Measurements from ENCODE around the gene ZNF593.

ZNF593 gene

DNA sequence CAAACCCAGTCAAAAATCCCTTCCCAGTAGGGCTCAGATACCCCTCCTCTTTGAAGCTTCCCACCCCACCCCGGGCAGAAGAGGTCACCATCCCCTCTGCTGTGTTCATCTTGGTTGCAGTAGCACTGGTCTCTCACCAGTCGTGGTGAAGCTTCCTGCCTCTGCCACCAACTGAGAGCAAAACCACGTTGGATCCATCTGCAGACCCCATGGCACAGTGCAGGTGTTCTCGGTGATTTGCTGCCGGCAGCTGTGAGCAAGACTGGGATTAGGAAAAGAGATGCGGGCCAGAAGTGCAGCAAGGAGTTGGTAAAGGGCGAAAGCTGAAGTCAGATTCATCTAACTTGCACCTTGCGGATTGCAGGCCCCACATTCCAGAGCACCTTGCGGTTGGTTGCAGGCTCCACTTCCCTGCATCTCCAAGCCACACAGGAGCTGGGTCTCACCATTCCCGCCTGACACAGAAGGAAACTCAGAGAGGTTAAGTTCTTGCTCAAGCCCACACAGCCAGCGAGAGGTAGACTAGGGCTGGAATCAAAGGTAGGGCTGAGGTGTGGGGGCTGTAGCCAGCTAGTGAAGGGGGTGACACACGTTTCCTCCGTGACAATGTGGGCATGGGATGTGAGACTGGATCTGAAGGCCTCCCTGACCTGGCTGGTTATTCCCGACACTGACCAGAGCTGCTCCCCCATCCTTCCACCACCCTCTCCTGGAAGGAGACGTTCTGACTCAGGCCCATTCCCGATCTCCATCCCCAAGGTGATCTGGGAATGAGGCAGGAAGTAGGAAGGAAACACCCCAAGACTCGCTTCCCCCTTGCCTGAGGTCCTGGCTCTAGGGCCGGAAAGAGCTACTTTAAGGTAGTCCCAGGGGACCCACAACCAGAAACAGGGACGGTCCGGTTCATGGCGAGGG is 14.1 kb upstream of the ZNF593 start:
- TF ChIP-seq, protein P1, sequence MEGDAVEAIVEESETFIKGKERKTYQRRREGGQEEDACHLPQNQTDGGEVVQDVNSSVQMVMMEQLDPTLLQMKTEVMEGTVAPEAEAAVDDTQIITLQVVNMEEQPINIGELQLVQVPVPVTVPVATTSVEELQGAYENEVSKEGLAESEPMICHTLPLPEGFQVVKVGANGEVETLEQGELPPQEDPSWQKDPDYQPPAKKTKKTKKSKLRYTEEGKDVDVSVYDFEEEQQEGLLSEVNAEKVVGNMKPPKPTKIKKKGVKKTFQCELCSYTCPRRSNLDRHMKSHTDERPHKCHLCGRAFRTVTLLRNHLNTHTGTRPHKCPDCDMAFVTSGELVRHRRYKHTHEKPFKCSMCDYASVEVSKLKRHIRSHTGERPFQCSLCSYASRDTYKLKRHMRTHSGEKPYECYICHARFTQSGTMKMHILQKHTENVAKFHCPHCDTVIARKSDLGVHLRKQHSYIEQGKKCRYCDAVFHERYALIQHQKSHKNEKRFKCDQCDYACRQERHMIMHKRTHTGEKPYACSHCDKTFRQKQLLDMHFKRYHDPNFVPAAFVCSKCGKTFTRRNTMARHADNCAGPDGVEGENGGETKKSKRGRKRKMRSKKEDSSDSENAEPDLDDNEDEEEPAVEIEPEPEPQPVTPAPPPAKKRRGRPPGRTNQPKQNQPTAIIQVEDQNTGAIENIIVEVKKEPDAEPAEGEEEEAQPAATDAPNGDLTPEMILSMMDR (IDR thresholded peaks at IDR 0.05; ENCODE audit: insufficient read depth, low read length, missing control alignments), result no peak
- no peak for DNase-seq (ENCODE audit: low read depth, low spot score)
- POLR2A ChIA-PET, result no interaction called here
- H3K4me3 ChIP-seq (ENCODE audit: low read depth, low read length), result no peak overlapping the region
- CTCF ChIA-PET, result interaction anchor here (0.7 to 6.6 kb wide), 12 partner anchors 8 to 262 kb away, joined by 3 to 70 read pairs (median 7); partner anchors contain the start of genes CEP85 and ZNF593

DNA sequence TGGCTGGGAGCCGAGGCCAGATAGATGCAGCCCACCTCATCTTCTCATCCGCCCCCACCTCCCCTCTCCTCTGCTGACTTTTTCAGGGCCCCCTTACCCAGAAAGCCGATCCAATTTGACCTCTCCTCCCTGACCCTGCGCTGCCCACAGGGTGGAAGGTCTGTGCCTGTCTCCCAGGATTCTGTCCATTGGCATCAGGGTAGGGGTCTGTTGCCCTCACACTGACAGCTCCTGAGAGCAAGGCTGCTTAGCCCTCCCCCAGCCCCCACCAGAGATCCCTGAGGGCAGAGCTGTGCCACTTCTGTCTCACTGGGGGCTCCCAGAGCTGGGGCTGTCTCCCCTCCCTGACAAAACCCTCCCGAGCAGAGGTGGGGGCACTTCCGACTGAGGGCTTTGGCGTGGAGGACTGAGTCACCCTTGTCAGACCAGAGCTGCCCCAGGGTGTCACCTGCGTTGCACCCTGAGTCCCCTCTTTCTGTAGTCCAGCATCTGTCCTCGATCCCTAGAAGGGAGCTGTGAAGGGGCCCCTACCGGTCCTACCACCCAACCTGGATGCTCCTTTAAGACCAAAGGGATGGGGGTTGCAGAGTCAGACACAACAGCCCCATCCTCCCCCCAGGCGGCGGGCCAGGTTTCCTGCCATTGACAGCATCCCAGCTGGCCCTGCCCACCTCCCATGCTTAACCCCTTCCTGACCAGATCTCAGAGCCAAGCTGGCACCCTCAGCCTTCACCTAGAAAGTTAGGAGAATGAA is 13.2 kb upstream of the ZNF593 start:
- no peak for DNase-seq (ENCODE audit: low read depth, low spot score)
- ChIA-PET CTCF (interaction anchor here (0.7 to 6.6 kb wide), 12 partner anchors 8 to 166 kb away, joined by 3 to 70 read pairs (median 6); partner anchors contain the start of genes C1orf232 and ZNF593), POLR2A (no interaction called here)
- TF ChIP-seq, protein P1 (IDR thresholded peaks at IDR 0.05; ENCODE audit: insufficient read depth, low read length, missing control alignments), result no peak
- no peak overlapping the region for H3K4me3 ChIP-seq (ENCODE audit: low read depth, low read length)

GRCh38 chr1:26158271-26158907 is 11.3 kb upstream of the ZNF593 start:
- POLR2A ChIA-PET, result no interaction called here
- H3K4me3 ChIP-seq (ENCODE audit: low read depth, low read length), result no peak overlapping the region
- CTCF ChIA-PET, result interaction anchor here (1.3 to 6.6 kb wide), 5 partner anchors 15 to 164 kb away, joined by 3 to 70 read pairs (median 21); partner anchors contain the start of gene CEP85
- TF ChIP-seq, protein P1 (IDR thresholded peaks at IDR 0.05; ENCODE audit: insufficient read depth, low read length, missing control alignments), result no peak
- DNase-seq (ENCODE audit: low read depth, low spot score), result no peak

DNA sequence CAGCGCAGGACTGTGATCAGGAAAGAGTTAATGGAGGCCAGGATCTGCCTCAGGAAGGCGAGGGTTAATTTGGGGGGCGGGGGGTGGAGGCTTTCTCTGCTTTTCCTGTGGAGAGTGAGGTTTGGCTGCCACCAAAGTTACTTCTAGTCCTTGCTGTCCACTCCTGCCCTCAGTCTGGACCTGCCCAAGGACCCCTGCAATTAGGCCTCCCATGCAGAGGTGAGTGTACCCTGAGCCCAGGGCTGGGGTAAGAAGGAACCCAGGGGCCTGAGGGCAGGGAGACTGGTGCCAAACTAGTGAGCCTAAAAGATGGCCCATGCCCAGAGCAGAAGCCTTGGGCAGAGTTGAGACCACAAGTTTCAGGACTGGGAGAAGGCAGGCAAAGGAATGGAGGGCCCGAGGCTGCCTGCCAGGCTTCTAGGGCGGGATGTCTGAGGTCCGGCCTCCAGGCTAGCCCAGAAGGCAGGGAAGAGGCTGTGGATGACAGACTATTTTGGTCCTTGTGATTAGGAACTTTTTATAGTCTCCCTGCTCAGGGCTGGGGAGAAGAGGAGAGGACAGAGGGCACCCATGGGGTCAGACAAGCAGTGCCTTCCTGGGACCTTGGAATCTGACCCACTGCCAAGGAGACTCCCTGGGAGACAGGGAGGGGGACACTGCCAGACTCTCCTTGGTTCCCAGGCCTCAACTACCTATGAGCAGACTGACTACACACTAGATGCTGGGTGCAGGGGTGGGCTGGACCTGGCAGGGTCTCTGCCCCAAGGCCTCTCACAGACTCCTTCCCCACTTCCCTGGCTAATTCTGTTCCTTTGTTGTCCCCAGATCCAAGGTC is 10.6 kb upstream of the ZNF593 start, which contains the start of gene FAM110D:
Gene FAM110D (plus strand): TSS at position 172 of the 835 bp plus-strand sequence. CDS start 2,213 bp downstream, outside the sequence.
- POLR2A ChIA-PET, result no interaction called here
- CTCF ChIA-PET, result interaction anchor here (1.6 kb wide), 1 partner anchor 75 kb away, joined by 4 read pairs; the partner anchor contains the start of gene CEP85
- no peak within 1 kb of the TSS for H3K4me3 ChIP-seq (ENCODE audit: low read depth, low read length)
- TF ChIP-seq, protein P1 (IDR thresholded peaks at IDR 0.05; ENCODE audit: insufficient read depth, low read length, missing control alignments), result no peak
- no peak for DNase-seq (ENCODE audit: low read depth, low spot score)

DNA sequence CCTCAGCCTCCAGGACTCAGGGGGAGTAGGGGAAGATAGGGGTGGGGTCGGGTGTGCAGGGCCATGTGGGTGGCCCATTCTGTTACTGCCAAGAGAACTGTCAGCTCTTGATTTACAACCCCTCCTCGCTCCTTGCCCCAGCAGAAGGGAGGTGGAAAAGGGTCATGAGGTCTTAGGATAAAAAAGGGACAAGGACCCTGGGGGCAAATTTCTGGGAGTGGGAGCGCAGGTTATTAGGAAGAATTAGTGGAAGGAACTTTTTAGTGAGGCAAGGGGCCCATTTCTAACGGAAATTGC is 10.0 kb upstream of the ZNF593 start:
- DNase-seq (ENCODE audit: low read depth, low spot score), result no peak
- H3K4me3 ChIP-seq (ENCODE audit: low read depth, low read length), result no peak overlapping the region
- POLR2A ChIA-PET, result no interaction called here
- CTCF ChIA-PET, result interaction anchor here (0.9 kb wide), 1 partner anchor 14 kb away, joined by 4 read pairs; no protein-coding TSS in a partner anchor
- TF ChIP-seq, protein P1 (IDR thresholded peaks at IDR 0.05; ENCODE audit: insufficient read depth, low read length, missing control alignments), result no peak
